ENCODE data around the gene SMIM32.

The SMIM32 gene

GRCh38 chr5:136174021-136174659 is 18.8 kb downstream of the SMIM32 start:
- no peak overlapping the region for H3K9ac ChIP-seq (ENCODE audit: low read depth, low read length)
- no peaks in the 10 kb centered on the region for H3K9me3 ChIP-seq (ENCODE audit: control insufficient read depth, insufficient read depth, low read length)
- no peaks in the 10 kb centered on the region for H3K27me3 ChIP-seq (ENCODE audit: control insufficient read depth, insufficient read depth, low read length)
- H3K4me3 ChIP-seq (ENCODE audit: low read depth, low read length), result no peak overlapping the region
- H3K36me3 ChIP-seq (ENCODE audit: control insufficient read depth, insufficient read depth, low read length), result peaks cover 5% of the 10 kb centered on the region
- no peaks in the 10 kb centered on the region for H3K4me1 ChIP-seq (ENCODE audit: control insufficient read depth, insufficient read depth, low read length)

GRCh38 chr5:136169218-136169617 is 23.7 kb downstream of the SMIM32 start:
- Histone ChIP-seq H3K9ac (ENCODE audit: low read depth, low read length) (no peak overlapping the region), H3K36me3 (ENCODE audit: control insufficient read depth, insufficient read depth, low read length) (no peaks in the 10 kb centered on the region), H3K4me3 (ENCODE audit: low read depth, low read length) (no peak overlapping the region), H3K9me3 (ENCODE audit: control insufficient read depth, insufficient read depth, low read length) (no peaks in the 10 kb centered on the region), H3K4me1 (ENCODE audit: control insufficient read depth, insufficient read depth, low read length) (no peaks in the 10 kb centered on the region), H3K27me3 (ENCODE audit: control insufficient read depth, insufficient read depth, low read length) (no peaks in the 10 kb centered on the region)

- no peaks in the 10 kb centered on the region for H3K36me3 ChIP-seq (ENCODE audit: control insufficient read depth, insufficient read depth, low read length)
These were observed 26.1 kb downstream of the SMIM32 start for GRCh38 chr5:136166909-136167308.

GRCh38 chr5:136164226-136164625 is 28.7 kb downstream of the SMIM32 start:
- Histone ChIP-seq H3K9me3 (ENCODE audit: control insufficient read depth, insufficient read depth, low read length) (no peaks in the 10 kb centered on the region), H3K9ac (ENCODE audit: low read depth, low read length) (no peak overlapping the region), H3K4me1 (ENCODE audit: control insufficient read depth, insufficient read depth, low read length) (no peaks in the 10 kb centered on the region), H3K36me3 (ENCODE audit: control insufficient read depth, insufficient read depth, low read length) (no peaks in the 10 kb centered on the region), H3K27me3 (ENCODE audit: control insufficient read depth, insufficient read depth, low read length) (no peaks in the 10 kb centered on the region), H3K4me3 (ENCODE audit: low read depth, low read length) (no peak overlapping the region)

More at GRCh38 chr5:136166909-136167308, 26.1 kb downstream of the SMIM32 start:
- H3K4me3 ChIP-seq (ENCODE audit: low read depth, low read length), result no peak overlapping the region
- H3K27me3 ChIP-seq (ENCODE audit: control insufficient read depth, insufficient read depth, low read length), result no peaks in the 10 kb centered on the region
- H3K9me3 ChIP-seq (ENCODE audit: control insufficient read depth, insufficient read depth, low read length), result no peaks in the 10 kb centered on the region
- no peaks in the 10 kb centered on the region for H3K4me1 ChIP-seq (ENCODE audit: control insufficient read depth, insufficient read depth, low read length)
- no peak overlapping the region for H3K9ac ChIP-seq (ENCODE audit: low read depth, low read length)

GRCh38 chr5:136162008-136162407 is 31.0 kb downstream of the SMIM32 start:
- no peaks in the 10 kb centered on the region for H3K27me3 ChIP-seq (ENCODE audit: control insufficient read depth, insufficient read depth, low read length)
- H3K36me3 ChIP-seq (ENCODE audit: control insufficient read depth, insufficient read depth, low read length), result no peaks in the 10 kb centered on the region
- no peak overlapping the region for H3K9ac ChIP-seq (ENCODE audit: low read depth, low read length)
- no peak overlapping the region for H3K4me3 ChIP-seq (ENCODE audit: low read depth, low read length)
- no peaks in the 10 kb centered on the region for H3K9me3 ChIP-seq (ENCODE audit: control insufficient read depth, insufficient read depth, low read length)
- no peaks in the 10 kb centered on the region for H3K4me1 ChIP-seq (ENCODE audit: control insufficient read depth, insufficient read depth, low read length)

- Histone ChIP-seq H3K9me3 (ENCODE audit: control insufficient read depth, insufficient read depth, low read length) (no peaks in the 10 kb centered on the region), H3K4me1 (ENCODE audit: control insufficient read depth, insufficient read depth, low read length) (no peaks in the 10 kb centered on the region), H3K9ac (ENCODE audit: low read depth, low read length) (no peak overlapping the region), H3K27me3 (ENCODE audit: control insufficient read depth, insufficient read depth, low read length) (no peaks in the 10 kb centered on the region), H3K36me3 (ENCODE audit: control insufficient read depth, insufficient read depth, low read length) (no peaks in the 10 kb centered on the region), H3K4me3 (ENCODE audit: low read depth, low read length) (no peak overlapping the region)
These were observed 33.5 kb downstream of the SMIM32 start for GRCh38 chr5:136159457-136159856.

GRCh38 chr5:136157514-136157913 is 35.4 kb downstream of the SMIM32 start:
- no peaks in the 10 kb centered on the region for H3K9me3 ChIP-seq (ENCODE audit: control insufficient read depth, insufficient read depth, low read length)
- H3K4me3 ChIP-seq (ENCODE audit: low read depth, low read length), result no peak overlapping the region
- H3K4me1 ChIP-seq (ENCODE audit: control insufficient read depth, insufficient read depth, low read length), result no peaks in the 10 kb centered on the region
- H3K36me3 ChIP-seq (ENCODE audit: control insufficient read depth, insufficient read depth, low read length), result no peaks in the 10 kb centered on the region
- H3K27me3 ChIP-seq (ENCODE audit: control insufficient read depth, insufficient read depth, low read length), result no peaks in the 10 kb centered on the region
- H3K9ac ChIP-seq (ENCODE audit: low read depth, low read length), result no peak overlapping the region

- Histone ChIP-seq H3K27me3 (ENCODE audit: control insufficient read depth, insufficient read depth, low read length) (no peaks in the 10 kb centered on the region), H3K9me3 (ENCODE audit: control insufficient read depth, insufficient read depth, low read length) (no peaks in the 10 kb centered on the region), H3K9ac (ENCODE audit: low read depth, low read length) (no peak overlapping the region), H3K4me1 (ENCODE audit: control insufficient read depth, insufficient read depth, low read length) (no peaks in the 10 kb centered on the region), H3K36me3 (ENCODE audit: control insufficient read depth, insufficient read depth, low read length) (no peaks in the 10 kb centered on the region), H3K4me3 (ENCODE audit: low read depth, low read length) (no peak overlapping the region)
These were observed 37.2 kb downstream of the SMIM32 start for GRCh38 chr5:136155761-136156160.

GRCh38 chr5:136155078-136155477 is 37.9 kb downstream of the SMIM32 start:
- Histone ChIP-seq H3K4me1 (ENCODE audit: control insufficient read depth, insufficient read depth, low read length) (no peaks in the 10 kb centered on the region), H3K9me3 (ENCODE audit: control insufficient read depth, insufficient read depth, low read length) (no peaks in the 10 kb centered on the region), H3K27me3 (ENCODE audit: control insufficient read depth, insufficient read depth, low read length) (no peaks in the 10 kb centered on the region), H3K4me3 (ENCODE audit: low read depth, low read length) (no peak overlapping the region), H3K36me3 (ENCODE audit: control insufficient read depth, insufficient read depth, low read length) (no peaks in the 10 kb centered on the region), H3K9ac (ENCODE audit: low read depth, low read length) (no peak overlapping the region)

GRCh38 chr5:136153581-136154236 is 39.3 kb downstream of the SMIM32 start:
- Histone ChIP-seq H3K4me3 (ENCODE audit: low read depth, low read length) (no peak overlapping the region), H3K4me1 (ENCODE audit: control insufficient read depth, insufficient read depth, low read length) (no peaks in the 10 kb centered on the region), H3K27me3 (ENCODE audit: control insufficient read depth, insufficient read depth, low read length) (no peaks in the 10 kb centered on the region), H3K36me3 (ENCODE audit: control insufficient read depth, insufficient read depth, low read length) (no peaks in the 10 kb centered on the region), H3K9ac (ENCODE audit: low read depth, low read length) (no peak overlapping the region), H3K9me3 (ENCODE audit: control insufficient read depth, insufficient read depth, low read length) (no peaks in the 10 kb centered on the region)

- H3K27me3 ChIP-seq (ENCODE audit: control insufficient read depth, insufficient read depth, low read length), result no peaks in the 10 kb centered on the region
- H3K4me3 ChIP-seq (ENCODE audit: low read depth, low read length), result no peak overlapping the region
- H3K9ac ChIP-seq (ENCODE audit: low read depth, low read length), result no peak overlapping the region
- no peaks in the 10 kb centered on the region for H3K9me3 ChIP-seq (ENCODE audit: control insufficient read depth, insufficient read depth, low read length)
- H3K36me3 ChIP-seq (ENCODE audit: control insufficient read depth, insufficient read depth, low read length), result no peaks in the 10 kb centered on the region
- no peaks in the 10 kb centered on the region for H3K4me1 ChIP-seq (ENCODE audit: control insufficient read depth, insufficient read depth, low read length)
These were observed 43.1 kb downstream of the SMIM32 start for GRCh38 chr5:136149891-136150290.

- Histone ChIP-seq H3K4me3 (ENCODE audit: low read depth, low read length) (no peak overlapping the region), H3K4me1 (ENCODE audit: control insufficient read depth, insufficient read depth, low read length) (no peaks in the 10 kb centered on the region)
These were observed 45.3 kb downstream of the SMIM32 start for GRCh38 chr5:136147632-136148031.

More at GRCh38 chr5:136147632-136148031, 45.3 kb downstream of the SMIM32 start:
- H3K36me3 ChIP-seq (ENCODE audit: control insufficient read depth, insufficient read depth, low read length), result no peaks in the 10 kb centered on the region
- no peaks in the 10 kb centered on the region for H3K27me3 ChIP-seq (ENCODE audit: control insufficient read depth, insufficient read depth, low read length)
- no peak overlapping the region for H3K9ac ChIP-seq (ENCODE audit: low read depth, low read length)
- no peaks in the 10 kb centered on the region for H3K9me3 ChIP-seq (ENCODE audit: control insufficient read depth, insufficient read depth, low read length)
